GM03348 (cell line): Measurements from ENCODE around the gene RNF208.
A peak's percentile ranks its signal among the peaks of the same experiment; 100 is the strongest.

ENCODE experiments used
- DNase-seq: peaks from one replicate; pipeline ENCODE4 v3.0.0; 2012; ENCODE audit warnings: low spot score

Gene RNF208

GRCh38 chr9:137191691-137192447 lies 30.2 kb downstream of the RNF208 start:
- no peak for DNase-seq

- DNase-seq = no peak
Observed at GRCh38 chr9:137191245-137191644, 30.8 kb downstream of the RNF208 start.

GRCh38 chr9:137190315-137190856 lies 31.7 kb downstream of the RNF208 start:
- DNase-seq = no peak

- DNase-seq = no peak
Observed at GRCh38 chr9:137189297-137190295, 32.4 kb downstream of the RNF208 start.

GRCh38 chr9:137188490-137189296 lies 33.3 kb downstream of the RNF208 start, which contains the start of the genes ANAPC2 and SSNA1:
TSS of gene ANAPC2 (minus strand) at chr9:137188560. CDS start at chr9:137188532, 28 bp downstream.
TSS of gene SSNA1 (plus strand) at chr9:137188676. CDS start at chr9:137188727, 51 bp downstream.
- peak; percentile 99 for DNase-seq

- no peak for DNase-seq
Observed at GRCh38 chr9:137188086-137188489, 34.0 kb downstream of the RNF208 start.

- no peak for DNase-seq
Observed at GRCh38 chr9:137187386-137187785, 34.7 kb downstream of the RNF208 start.

GRCh38 chr9:137186385-137186784 lies 35.7 kb downstream of the RNF208 start:
- DNase-seq = no peak

- no peak for DNase-seq
Observed at GRCh38 chr9:137185921-137186320, 36.1 kb downstream of the RNF208 start.

GRCh38 chr9:137184881-137185660 lies 37.0 kb downstream of the RNF208 start:
- no peak for DNase-seq

GRCh38 chr9:137183980-137184595 lies 38.0 kb downstream of the RNF208 start:
- DNase-seq = no peak

GRCh38 chr9:137182836-137183235 lies 39.2 kb downstream of the RNF208 start:
- no peak for DNase-seq

GRCh38 chr9:137181680-137182079 lies 40.4 kb downstream of the RNF208 start:
- no peak for DNase-seq

- no peak for DNase-seq
Observed at GRCh38 chr9:137180491-137180890, 41.5 kb downstream of the RNF208 start.

- DNase-seq = no peak
Observed at GRCh38 chr9:137179761-137180160, 42.3 kb downstream of the RNF208 start.

- no peak for DNase-seq
Observed at GRCh38 chr9:137178939-137179630, 43.0 kb downstream of the RNF208 start.

GRCh38 chr9:137178201-137178938 lies 43.7 kb downstream of the RNF208 start:
- no peak for DNase-seq

- peak; percentile 46 for DNase-seq
Observed at GRCh38 chr9:137176302-137177182, 45.5 kb downstream of the RNF208 start.
